ENCODE data around the gene EPHA8.
A peak's percentile ranks its signal among the peaks of the same experiment; 100 is the strongest.

The EPHA8 gene

GRCh38 chr1:22526677-22527076, 36.6 kb upstream of the EPHA8 start (continued):
- TF ChIP-seq, protein P1, sequence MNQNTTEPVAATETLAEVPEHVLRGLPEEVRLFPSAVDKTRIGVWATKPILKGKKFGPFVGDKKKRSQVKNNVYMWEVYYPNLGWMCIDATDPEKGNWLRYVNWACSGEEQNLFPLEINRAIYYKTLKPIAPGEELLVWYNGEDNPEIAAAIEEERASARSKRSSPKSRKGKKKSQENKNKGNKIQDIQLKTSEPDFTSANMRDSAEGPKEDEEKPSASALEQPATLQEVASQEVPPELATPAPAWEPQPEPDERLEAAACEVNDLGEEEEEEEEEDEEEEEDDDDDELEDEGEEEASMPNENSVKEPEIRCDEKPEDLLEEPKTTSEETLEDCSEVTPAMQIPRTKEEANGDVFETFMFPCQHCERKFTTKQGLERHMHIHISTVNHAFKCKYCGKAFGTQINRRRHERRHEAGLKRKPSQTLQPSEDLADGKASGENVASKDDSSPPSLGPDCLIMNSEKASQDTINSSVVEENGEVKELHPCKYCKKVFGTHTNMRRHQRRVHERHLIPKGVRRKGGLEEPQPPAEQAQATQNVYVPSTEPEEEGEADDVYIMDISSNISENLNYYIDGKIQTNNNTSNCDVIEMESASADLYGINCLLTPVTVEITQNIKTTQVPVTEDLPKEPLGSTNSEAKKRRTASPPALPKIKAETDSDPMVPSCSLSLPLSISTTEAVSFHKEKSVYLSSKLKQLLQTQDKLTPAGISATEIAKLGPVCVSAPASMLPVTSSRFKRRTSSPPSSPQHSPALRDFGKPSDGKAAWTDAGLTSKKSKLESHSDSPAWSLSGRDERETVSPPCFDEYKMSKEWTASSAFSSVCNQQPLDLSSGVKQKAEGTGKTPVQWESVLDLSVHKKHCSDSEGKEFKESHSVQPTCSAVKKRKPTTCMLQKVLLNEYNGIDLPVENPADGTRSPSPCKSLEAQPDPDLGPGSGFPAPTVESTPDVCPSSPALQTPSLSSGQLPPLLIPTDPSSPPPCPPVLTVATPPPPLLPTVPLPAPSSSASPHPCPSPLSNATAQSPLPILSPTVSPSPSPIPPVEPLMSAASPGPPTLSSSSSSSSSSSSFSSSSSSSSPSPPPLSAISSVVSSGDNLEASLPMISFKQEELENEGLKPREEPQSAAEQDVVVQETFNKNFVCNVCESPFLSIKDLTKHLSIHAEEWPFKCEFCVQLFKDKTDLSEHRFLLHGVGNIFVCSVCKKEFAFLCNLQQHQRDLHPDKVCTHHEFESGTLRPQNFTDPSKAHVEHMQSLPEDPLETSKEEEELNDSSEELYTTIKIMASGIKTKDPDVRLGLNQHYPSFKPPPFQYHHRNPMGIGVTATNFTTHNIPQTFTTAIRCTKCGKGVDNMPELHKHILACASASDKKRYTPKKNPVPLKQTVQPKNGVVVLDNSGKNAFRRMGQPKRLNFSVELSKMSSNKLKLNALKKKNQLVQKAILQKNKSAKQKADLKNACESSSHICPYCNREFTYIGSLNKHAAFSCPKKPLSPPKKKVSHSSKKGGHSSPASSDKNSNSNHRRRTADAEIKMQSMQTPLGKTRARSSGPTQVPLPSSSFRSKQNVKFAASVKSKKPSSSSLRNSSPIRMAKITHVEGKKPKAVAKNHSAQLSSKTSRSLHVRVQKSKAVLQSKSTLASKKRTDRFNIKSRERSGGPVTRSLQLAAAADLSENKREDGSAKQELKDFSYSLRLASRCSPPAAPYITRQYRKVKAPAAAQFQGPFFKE (tag by site-specific recombination; IDR thresholded peaks at IDR 0.05; ENCODE audit: borderline replicate concordance): no peak
- TF ChIP-seq ZNF707 (tag by site-specific recombination; IDR thresholded peaks at IDR 0.05): no peak
- TF ChIP-seq KLF8 (tag by site-specific recombination; IDR thresholded peaks at IDR 0.05): no peak
- TF ChIP-seq ZBTB20 (tag by site-specific recombination; IDR thresholded peaks at IDR 0.05): no peak
- TF ChIP-seq ZNF830 (tag by site-specific recombination; IDR thresholded peaks at IDR 0.05; ENCODE audit: low read depth): no peak
- TF ChIP-seq, protein P2, sequence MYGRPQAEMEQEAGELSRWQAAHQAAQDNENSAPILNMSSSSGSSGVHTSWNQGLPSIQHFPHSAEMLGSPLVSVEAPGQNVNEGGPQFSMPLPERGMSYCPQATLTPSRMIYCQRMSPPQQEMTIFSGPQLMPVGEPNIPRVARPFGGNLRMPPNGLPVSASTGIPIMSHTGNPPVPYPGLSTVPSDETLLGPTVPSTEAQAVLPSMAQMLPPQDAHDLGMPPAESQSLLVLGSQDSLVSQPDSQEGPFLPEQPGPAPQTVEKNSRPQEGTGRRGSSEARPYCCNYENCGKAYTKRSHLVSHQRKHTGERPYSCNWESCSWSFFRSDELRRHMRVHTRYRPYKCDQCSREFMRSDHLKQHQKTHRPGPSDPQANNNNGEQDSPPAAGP (tag by site-specific recombination; IDR thresholded peaks at IDR 0.05): no peak

DNA sequence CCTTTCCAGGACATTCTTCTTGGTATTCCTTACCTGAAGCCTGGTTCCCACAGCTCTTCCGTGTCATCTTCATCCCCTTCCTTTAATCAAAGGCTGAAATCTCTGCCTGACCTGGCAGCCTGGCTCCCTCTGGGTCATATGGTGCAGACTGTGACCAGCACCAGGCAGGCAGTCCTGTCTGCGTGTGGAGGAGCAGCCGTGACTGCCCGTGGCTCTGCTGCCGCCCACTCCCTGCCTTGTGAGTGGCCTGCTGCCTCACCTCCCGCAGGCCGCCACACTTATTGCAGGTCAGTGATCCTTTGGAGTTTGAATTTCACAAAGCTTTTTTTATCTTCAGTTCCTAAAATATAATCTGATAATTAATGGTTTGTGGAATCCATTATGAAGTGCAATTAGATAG, 36.2 kb upstream of the EPHA8 start:
- no peak overlapping the region for H3K4me3 ChIP-seq (ENCODE audit: low read depth, low read length)
- ChIA-PET POLR2A (no interaction called here), CTCF (interaction anchor here (1.4 to 1.8 kb wide), 2 partner anchors 15 to 115 kb away, joined by 4 to 5 read pairs; no protein-coding TSS in a partner anchor)
- H3K36me3 ChIP-seq (ENCODE audit: control insufficient read depth in 2 of 2, insufficient read depth in 1 of 2, low read length in 2 of 2): peaks cover 0 to 62% of the 10 kb centered on the region in 2 experiments; a peak in 1 of 3 replicates
- no peaks in the 10 kb centered on the region for H3K9me3 ChIP-seq (ENCODE audit: control insufficient read depth, insufficient read depth, low read depth, low read length)
- TF ChIP-seq EGR2 (tag by site-specific recombination; IDR thresholded peaks at IDR 0.05; ENCODE audit: low read depth): 0 out of 2 replicates have a peak, but pooled peaks have one; percentile 31
- peak; percentile 88; the same call in 1 of the 2 replicates for TF ChIP-seq SP7 (tag by site-specific recombination; IDR thresholded peaks at IDR 0.05)
- no peak for TF ChIP-seq ZNF184 (tag by site-specific recombination; IDR thresholded peaks at IDR 0.05)
- peak; percentile 61; the same call in 1 of the 2 replicates for TF ChIP-seq ZFHX2 (tag by site-specific recombination; conservative IDR thresholded peaks at IDR 0.05)
- no peaks in the 10 kb centered on the region for H3K4me1 ChIP-seq (ENCODE audit: control insufficient read depth, insufficient read depth, low read length)
- H3K27ac ChIP-seq (ENCODE audit: extremely low read depth, low read depth, low read length): no peak overlapping the region

DNA sequence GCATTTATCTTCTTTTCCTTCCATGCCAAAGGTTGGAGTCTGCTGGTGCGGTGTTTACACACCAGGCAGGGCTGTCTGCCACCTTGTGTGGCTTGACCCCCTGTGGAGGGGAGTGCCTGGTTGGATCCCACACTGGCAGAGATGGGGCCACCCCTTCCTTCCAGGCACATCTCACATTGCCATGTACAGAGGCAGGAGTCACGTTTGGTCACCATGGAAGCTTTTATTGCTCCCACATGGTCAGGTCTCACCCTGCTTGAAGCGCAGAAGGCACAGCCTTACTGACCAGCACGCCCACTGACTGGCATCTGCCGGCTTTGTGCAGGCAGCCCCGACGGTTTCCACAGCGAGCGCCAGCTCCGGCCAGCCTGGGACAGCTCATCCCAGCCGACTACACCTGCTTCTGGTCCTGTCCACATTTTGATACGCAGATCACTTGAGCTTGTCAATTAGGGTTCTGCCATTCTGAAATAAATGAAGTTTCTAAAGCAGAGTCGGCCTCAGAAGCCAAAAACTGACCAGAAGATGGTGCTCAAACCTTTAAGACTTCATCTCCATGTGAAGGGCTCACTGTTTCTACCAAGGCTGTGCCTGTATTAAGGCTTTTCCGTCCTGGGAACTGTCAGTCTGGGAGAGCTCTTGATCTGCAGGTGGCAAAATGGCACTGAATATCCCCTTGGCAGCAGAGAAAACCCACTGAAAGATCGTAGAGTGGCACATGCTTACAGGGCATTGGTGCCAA, 35.6 kb upstream of the EPHA8 start:
- H3K4me1 ChIP-seq (ENCODE audit: control insufficient read depth, insufficient read depth, low read length): no peaks in the 10 kb centered on the region
- no peak overlapping the region for H3K4me3 ChIP-seq (ENCODE audit: low read depth, low read length)
- ChIA-PET POLR2A (no interaction called here), CTCF (interaction anchor here (1.4 to 1.8 kb wide), 2 partner anchors 15 to 114 kb away, joined by 4 to 5 read pairs; no protein-coding TSS in a partner anchor)
- no peak overlapping the region for H3K27ac ChIP-seq (ENCODE audit: extremely low read depth, low read depth, low read length)
- peak; percentile 82 for TF ChIP-seq GLIS1 (tag by site-specific recombination; IDR thresholded peaks at IDR 0.05)
- TF ChIP-seq CTCF (tag by site-specific recombination; IDR thresholded peaks at IDR 0.05): peak; percentile 20; the same call in 1 of the 2 replicates
- TF ChIP-seq ZBTB8A (tag by site-specific recombination; IDR thresholded peaks at IDR 0.05): peak; percentile 48
- peak; percentile 72; the same call in 1 of the 2 replicates for TF ChIP-seq ZIC2 (tag by site-specific recombination; IDR thresholded peaks at IDR 0.05)
- TF ChIP-seq, protein P3, sequence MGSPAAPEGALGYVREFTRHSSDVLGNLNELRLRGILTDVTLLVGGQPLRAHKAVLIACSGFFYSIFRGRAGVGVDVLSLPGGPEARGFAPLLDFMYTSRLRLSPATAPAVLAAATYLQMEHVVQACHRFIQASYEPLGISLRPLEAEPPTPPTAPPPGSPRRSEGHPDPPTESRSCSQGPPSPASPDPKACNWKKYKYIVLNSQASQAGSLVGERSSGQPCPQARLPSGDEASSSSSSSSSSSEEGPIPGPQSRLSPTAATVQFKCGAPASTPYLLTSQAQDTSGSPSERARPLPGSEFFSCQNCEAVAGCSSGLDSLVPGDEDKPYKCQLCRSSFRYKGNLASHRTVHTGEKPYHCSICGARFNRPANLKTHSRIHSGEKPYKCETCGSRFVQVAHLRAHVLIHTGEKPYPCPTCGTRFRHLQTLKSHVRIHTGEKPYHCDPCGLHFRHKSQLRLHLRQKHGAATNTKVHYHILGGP (tag by site-specific recombination; IDR thresholded peaks at IDR 0.05): no peak
- H3K9me3 ChIP-seq (ENCODE audit: control insufficient read depth, insufficient read depth, low read depth, low read length): no peaks in the 10 kb centered on the region
- peaks cover 0 to 58% of the 10 kb centered on the region in 2 experiments; a peak in 1 of 3 replicates for H3K36me3 ChIP-seq (ENCODE audit: control insufficient read depth in 2 of 2, insufficient read depth in 1 of 2, low read length in 2 of 2)
